ENCODE results near the gene KIF25. TPM values are rescaled to one million over a fixed set of nuclear protein-coding genes. Genes with fewer than 3 reads are reported as not detected.

Gene KIF25
- total and polyA plus RNA-seq, 8 donors, result 0.63 to 14.8 (median 12.2) TPM

DNA sequence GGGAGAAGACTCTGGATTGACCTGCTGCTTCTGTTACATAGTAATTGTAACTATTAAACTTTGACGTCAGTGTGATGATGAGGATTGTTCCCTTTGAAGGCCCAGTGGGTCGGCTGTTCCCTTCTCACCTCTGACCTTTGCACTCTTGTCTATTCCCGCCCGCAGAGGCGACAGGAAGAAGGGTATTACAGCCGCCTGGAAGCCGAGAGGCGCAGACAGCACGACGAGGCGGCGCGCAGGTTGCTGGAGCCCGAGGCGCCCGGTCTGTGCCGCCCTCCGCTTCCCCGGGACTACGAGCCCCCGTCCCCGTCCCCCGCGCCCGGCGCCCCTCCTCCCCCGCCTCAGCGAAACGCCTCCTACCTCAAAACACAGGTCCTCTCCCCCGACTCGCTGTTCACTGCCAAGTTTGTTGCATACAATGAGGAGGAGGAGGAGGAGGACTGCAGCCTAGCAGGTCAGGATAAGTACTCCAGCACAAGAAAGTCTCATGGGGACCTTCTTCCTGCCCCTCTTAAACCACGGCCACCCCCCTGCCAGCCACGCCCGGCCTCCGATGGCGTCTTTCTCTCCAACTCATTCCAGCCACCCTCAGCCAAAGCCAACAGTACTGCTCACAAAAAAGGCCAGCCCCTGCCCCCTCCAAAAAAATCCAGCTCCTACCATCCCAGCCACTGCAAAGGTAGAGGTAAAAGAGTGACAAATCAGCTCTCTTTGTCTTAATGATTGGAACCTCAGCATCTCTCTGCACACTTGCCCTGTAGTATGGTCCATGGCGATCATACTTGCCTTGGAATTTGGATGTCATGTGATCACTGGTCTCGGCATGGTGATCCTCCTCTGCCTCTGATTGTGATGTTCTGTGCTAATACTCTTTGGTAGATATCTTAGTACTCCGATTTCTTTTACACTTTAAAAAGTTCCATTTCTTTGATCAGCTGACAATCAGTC, 31.6 kb upstream of the KIF25 start:
- Histone ChIP-seq H3K9me3 (no peaks in the 10 kb centered on the region), H3K27ac (peak overlapping the region in 1 of 2 donors; percentile 55), H3K4me3 (no peak overlapping the region), H3K36me3 (peaks cover 0 to 64% of the 10 kb centered on the region in 2 donors), H3K4me1 (peaks cover 7 to 14% of the 10 kb centered on the region in 2 donors), H3K27me3 (no peaks in the 10 kb centered on the region)
- DNase-seq (no peak), ATAC-seq (peak; percentile 25)
- TF ChIP-seq, protein P1, sequence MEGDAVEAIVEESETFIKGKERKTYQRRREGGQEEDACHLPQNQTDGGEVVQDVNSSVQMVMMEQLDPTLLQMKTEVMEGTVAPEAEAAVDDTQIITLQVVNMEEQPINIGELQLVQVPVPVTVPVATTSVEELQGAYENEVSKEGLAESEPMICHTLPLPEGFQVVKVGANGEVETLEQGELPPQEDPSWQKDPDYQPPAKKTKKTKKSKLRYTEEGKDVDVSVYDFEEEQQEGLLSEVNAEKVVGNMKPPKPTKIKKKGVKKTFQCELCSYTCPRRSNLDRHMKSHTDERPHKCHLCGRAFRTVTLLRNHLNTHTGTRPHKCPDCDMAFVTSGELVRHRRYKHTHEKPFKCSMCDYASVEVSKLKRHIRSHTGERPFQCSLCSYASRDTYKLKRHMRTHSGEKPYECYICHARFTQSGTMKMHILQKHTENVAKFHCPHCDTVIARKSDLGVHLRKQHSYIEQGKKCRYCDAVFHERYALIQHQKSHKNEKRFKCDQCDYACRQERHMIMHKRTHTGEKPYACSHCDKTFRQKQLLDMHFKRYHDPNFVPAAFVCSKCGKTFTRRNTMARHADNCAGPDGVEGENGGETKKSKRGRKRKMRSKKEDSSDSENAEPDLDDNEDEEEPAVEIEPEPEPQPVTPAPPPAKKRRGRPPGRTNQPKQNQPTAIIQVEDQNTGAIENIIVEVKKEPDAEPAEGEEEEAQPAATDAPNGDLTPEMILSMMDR (IDR thresholded peaks at IDR 0.05), result no peak
- intact Hi-C loops (cut with DNase I), result no loop called here

DNA sequence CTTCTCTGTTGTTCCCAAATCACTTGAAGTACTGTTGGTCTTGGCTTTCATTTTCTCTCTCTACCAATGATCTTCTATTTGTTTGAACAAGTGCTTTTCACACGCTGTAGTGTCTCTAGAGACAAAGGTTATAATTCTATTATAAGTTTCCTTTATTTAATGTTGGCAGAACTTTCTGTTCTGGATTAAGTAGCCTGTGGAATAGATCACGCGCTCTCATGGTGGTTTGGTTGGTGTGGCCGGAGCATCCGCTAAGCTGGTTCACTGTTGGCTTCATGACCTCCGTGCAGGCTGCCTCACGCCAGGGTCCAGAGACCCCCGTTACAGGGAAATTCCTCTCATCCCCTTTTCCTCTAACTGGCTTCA, 30.9 kb upstream of the KIF25 start:
- H3K36me3 ChIP-seq, result peaks cover 0 to 64% of the 10 kb centered on the region in 2 donors
- H3K27ac ChIP-seq, result no peak overlapping the region
- ATAC-seq, result peak; percentile 3

DNA sequence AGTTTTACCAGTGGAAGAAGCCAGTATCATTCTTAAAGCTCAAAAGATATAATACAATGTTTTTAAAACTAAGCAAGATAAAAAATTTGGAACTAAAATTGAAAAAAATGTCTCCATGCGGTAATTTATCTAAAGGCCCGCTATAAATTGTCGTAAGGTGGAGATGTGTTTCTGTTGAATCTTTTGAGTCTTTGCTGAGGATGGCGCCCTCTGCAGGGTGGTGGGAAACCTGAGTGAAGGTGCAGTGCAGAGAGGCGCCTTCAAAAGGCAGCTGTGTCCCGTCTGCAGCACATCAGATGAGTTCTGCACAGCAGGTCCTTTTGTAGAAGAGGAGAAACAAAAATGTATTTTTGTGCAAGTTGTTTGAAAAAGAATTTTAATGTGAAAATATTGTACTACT, 29.4 kb upstream of the KIF25 start:
- Histone ChIP-seq H3K27me3 (no peaks in the 10 kb centered on the region), H3K9me3 (no peaks in the 10 kb centered on the region), H3K36me3 (peaks cover 0 to 53% of the 10 kb centered on the region in 2 donors), H3K4me1 (peaks cover 7 to 14% of the 10 kb centered on the region in 2 donors), H3K27ac (no peak overlapping the region), H3K4me3 (no peak overlapping the region)
- TF ChIP-seq, protein P1 (IDR thresholded peaks at IDR 0.05), result peak; percentile 27 to 30
- intact Hi-C loops (cut with DNase I), result no loop called here
- peak in 1 of 4 donors; percentile 40 for DNase-seq
- ATAC-seq, result no peak

More for the DNA sequence above, 30.9 kb upstream of the KIF25 start:
- Histone ChIP-seq H3K4me3 (no peak overlapping the region), H3K9me3 (no peaks in the 10 kb centered on the region), H3K27me3 (no peaks in the 10 kb centered on the region), H3K4me1 (peaks cover 7 to 14% of the 10 kb centered on the region in 2 donors)
- TF ChIP-seq, protein P1 (IDR thresholded peaks at IDR 0.05), result no peak
- no peak for DNase-seq
- intact Hi-C loops (cut with DNase I), result no loop called here

DNA sequence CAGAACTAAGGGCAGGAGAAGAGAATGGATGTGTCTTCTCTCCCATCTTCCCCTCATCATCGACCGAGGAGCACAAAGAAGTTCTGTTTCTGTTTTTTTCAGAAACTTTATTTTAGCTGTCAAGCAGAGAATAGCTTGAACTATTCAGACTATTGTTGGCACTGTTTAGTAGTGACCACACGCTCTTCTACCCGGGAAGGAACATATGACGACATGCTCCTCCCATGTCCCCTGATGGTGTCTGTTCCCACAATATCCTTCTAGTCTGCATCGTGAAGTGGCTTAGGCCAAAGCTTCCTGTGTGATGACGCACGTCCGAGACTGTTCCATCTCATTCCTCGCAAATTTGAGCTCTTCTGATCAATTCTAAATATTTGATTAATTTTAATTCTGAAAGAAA, 27.2 kb upstream of the KIF25 start:
- Histone ChIP-seq H3K4me1 (peaks cover 7 to 9% of the 10 kb centered on the region in 2 donors), H3K4me3 (no peak overlapping the region), H3K27me3 (no peaks in the 10 kb centered on the region), H3K36me3 (peaks cover 0 to 44% of the 10 kb centered on the region in 2 donors), H3K27ac (no peak overlapping the region), H3K9me3 (no peaks in the 10 kb centered on the region)
- TF ChIP-seq, protein P1 (IDR thresholded peaks at IDR 0.05), result no peak
- no peak for DNase-seq
- no peak for ATAC-seq
- intact Hi-C loops (cut with DNase I), result no loop called here

DNA sequence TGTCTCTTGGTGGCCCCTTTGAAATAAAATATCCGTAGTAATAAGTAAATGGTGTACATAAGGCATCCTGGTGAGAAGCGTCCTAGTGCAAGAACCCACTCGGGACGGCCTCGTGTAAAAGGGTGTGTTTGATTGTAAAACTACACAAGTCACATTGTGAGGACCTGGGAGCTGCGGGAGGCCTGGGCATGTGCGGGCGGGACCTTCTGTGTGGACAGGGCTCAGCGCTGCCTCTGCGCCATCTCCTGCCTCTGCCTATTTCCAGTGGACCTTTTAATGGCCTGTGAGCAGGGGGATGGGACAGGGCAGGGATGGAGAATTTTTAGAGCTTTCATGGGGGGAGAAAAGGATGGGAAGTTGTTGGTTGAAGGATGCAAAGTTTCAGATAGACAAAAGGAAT, 25.3 kb upstream of the KIF25 start:
- H3K36me3 ChIP-seq, result peaks cover 0 to 25% of the 10 kb centered on the region in 2 donors
- H3K27ac ChIP-seq, result no peak overlapping the region
- ATAC-seq, result no peak
- no peak for DNase-seq
- H3K9me3 ChIP-seq, result no peaks in the 10 kb centered on the region
- no peaks in the 10 kb centered on the region for H3K27me3 ChIP-seq
- intact Hi-C loops (cut with DNase I), result no loop called here
- H3K4me3 ChIP-seq, result no peak overlapping the region
- peaks cover 0 to 9% of the 10 kb centered on the region in 2 donors for H3K4me1 ChIP-seq
- TF ChIP-seq, protein P1 (IDR thresholded peaks at IDR 0.05), result no peak
